OCI-LY1 (cell line): Measurements from ENCODE around the gene RBM24.

Experiments used
- H2AFZ ChIP-seq: fragments of 200-600 bp; sonication (generic), shearing (Covaris generic); 2 replicates; pipeline ENCODE4 v1.6.0; 2014; ENCODE audit warnings: antibody characterized with exemption, mild to moderate bottlenecking, low read length
- H3F3A ChIP-seq: fragments of 200-600 bp; sonication (generic), shearing (Covaris generic); 2 replicates; pipeline ENCODE4 v1.6.0; 2014; ENCODE audit warnings: mild to moderate bottlenecking, antibody characterized with exemption, low read length, moderate library complexity; ENCODE audit not compliant: insufficient read depth
- H3K27ac ChIP-seq: fragments of 200-600 bp; sonication (generic); 2 replicates; pipeline ENCODE4 v1.5.1; 2014; ENCODE audit warnings: low read length, mixed run types, mild to moderate bottlenecking, low read depth; ENCODE audit not compliant: poor library complexity, severe bottlenecking
- H3K27me3 ChIP-seq: fragments of 200-600 bp; sonication (generic); 2 replicates; pipeline ENCODE4 v1.6.0; 2014; ENCODE audit warnings: antibody characterized with exemption, mild to moderate bottlenecking, low read length, moderate library complexity; ENCODE audit not compliant: insufficient read depth
- H3K36me3 ChIP-seq: fragments of 200-600 bp; sonication (generic); 2 replicates; pipeline ENCODE4 v1.6.1; 2014; ENCODE audit warnings: mild to moderate bottlenecking, antibody characterized with exemption, low read length, moderate library complexity, mixed read lengths; ENCODE audit not compliant: insufficient read depth
- H3K4me1 ChIP-seq: fragments of 200-600 bp; sonication (generic); 2 replicates; pipeline ENCODE4 v1.5.1; 2014; ENCODE audit warnings: mild to moderate bottlenecking, low read length, moderate library complexity; ENCODE audit not compliant: insufficient read depth, severe bottlenecking
- H3K4me2 ChIP-seq: fragments of 200-600 bp; sonication (generic), shearing (Covaris generic); 2 replicates; pipeline ENCODE4 v1.6.1; 2014; ENCODE audit warnings: low read length
- H3K4me3 ChIP-seq: fragments of 200-600 bp; sonication (generic); 2 replicates; pipeline ENCODE4 v1.5.1; 2014; ENCODE audit warnings: low read length, low read depth, mild to moderate bottlenecking, mixed read lengths; ENCODE audit not compliant: poor library complexity, severe bottlenecking
- H3K79me2 ChIP-seq: fragments of 200-600 bp; shearing (Covaris generic); 2 replicates; pipeline ENCODE4 v1.6.1; 2016; ENCODE audit warnings: mixed run types, low read length, mixed read lengths; ENCODE audit not compliant: insufficient read depth
- H3K9ac ChIP-seq: fragments of 200-600 bp; sonication (generic), shearing (Covaris generic); 2 replicates; pipeline ENCODE4 v1.6.1; 2014; ENCODE audit warnings: mild to moderate bottlenecking, low read length, mixed read lengths
- H3K9me2 ChIP-seq: fragments of 200-600 bp; sonication (generic), shearing (Covaris generic); 2 replicates; pipeline ENCODE4 v1.6.1; 2014; ENCODE audit warnings: low read depth, mild to moderate bottlenecking, low read length, mixed read lengths
- H3K9me3 ChIP-seq: fragments of 200-600 bp; shearing (Covaris generic); 2 replicates; pipeline ENCODE4 v1.6.1; 2014; ENCODE audit warnings: low read length, mixed read lengths
- H4K20me1 ChIP-seq: fragments of 200-600 bp; sonication (generic), shearing (Covaris generic); 2 replicates; pipeline ENCODE4 v1.6.0; 2016; ENCODE audit warnings: mild to moderate bottlenecking, low read length; ENCODE audit not compliant: insufficient read depth
- EZH2 ChIP-seq: fragments of 200-600 bp; sonication (generic), shearing (Covaris generic); IDR thresholded peaks from 2 replicates; pipeline ENCODE4 v1.8.0; 2017; ENCODE audit warnings: borderline replicate concordance, mixed run types, mild to moderate bottlenecking, antibody characterized with exemption, low read length, moderate library complexity, mixed read lengths
- TF ChIP-seq, protein P1 (sequence below): fragments of 200-600 bp; sonication (generic), shearing (Covaris generic); IDR thresholded peaks from 2 replicates; pipeline ENCODE4 v1.5.1; 2017; ENCODE audit warnings: mild to moderate bottlenecking, antibody characterized with exemption, low read length, moderate library complexity, mixed read lengths

The RBM24 gene

GRCh38 chr6:17299750-17300149 is 18.6 kb downstream of the RBM24 start:
- Histone ChIP-seq H3K4me2 (no peak overlapping the region), H2AFZ (no peak overlapping the region), H3K4me1 (no peaks in the 10 kb centered on the region), H3K4me3 (no peak overlapping the region), H3K79me2 (no peaks in the 10 kb centered on the region), H3K9me3 (no peaks in the 10 kb centered on the region), H3F3A (no peaks in the 10 kb centered on the region), H3K27ac (no peak overlapping the region), H3K36me3 (no peaks in the 10 kb centered on the region), H3K9me2 (no peaks in the 10 kb centered on the region), H4K20me1 (no peaks in the 10 kb centered on the region), H3K27me3 (no peaks in the 10 kb centered on the region), H3K9ac (no peak overlapping the region)
- TF ChIP-seq, protein P1, sequence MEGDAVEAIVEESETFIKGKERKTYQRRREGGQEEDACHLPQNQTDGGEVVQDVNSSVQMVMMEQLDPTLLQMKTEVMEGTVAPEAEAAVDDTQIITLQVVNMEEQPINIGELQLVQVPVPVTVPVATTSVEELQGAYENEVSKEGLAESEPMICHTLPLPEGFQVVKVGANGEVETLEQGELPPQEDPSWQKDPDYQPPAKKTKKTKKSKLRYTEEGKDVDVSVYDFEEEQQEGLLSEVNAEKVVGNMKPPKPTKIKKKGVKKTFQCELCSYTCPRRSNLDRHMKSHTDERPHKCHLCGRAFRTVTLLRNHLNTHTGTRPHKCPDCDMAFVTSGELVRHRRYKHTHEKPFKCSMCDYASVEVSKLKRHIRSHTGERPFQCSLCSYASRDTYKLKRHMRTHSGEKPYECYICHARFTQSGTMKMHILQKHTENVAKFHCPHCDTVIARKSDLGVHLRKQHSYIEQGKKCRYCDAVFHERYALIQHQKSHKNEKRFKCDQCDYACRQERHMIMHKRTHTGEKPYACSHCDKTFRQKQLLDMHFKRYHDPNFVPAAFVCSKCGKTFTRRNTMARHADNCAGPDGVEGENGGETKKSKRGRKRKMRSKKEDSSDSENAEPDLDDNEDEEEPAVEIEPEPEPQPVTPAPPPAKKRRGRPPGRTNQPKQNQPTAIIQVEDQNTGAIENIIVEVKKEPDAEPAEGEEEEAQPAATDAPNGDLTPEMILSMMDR, result no peak
- no peak for TF ChIP-seq EZH2

DNA sequence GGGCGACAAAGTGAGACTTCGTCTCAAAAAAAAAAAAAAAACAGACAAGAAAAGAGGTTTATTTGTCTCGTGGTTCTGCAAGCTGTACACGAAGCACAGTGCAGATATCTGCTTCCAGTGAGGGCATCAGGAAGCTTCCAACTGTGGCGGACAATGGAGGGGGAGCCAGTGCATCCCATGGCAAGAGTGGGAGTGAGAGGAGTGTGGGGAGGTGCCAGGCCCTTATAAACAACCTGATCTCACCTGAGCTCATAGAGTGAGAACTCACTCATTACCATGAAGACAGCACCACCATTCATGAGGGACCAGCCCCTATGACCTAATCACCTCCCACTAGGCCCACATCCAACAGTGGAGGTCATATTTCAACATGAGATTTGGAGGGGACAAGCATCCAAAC is 19.5 kb downstream of the RBM24 start:
- Histone ChIP-seq H3K9me2 (no peaks in the 10 kb centered on the region), H3K9me3 (no peaks in the 10 kb centered on the region), H3K4me3 (no peak overlapping the region), H3K4me2 (no peak overlapping the region), H3K36me3 (no peaks in the 10 kb centered on the region), H3K27ac (no peak overlapping the region), H2AFZ (no peak overlapping the region), H3F3A (no peaks in the 10 kb centered on the region), H4K20me1 (no peaks in the 10 kb centered on the region), H3K27me3 (no peaks in the 10 kb centered on the region), H3K79me2 (no peaks in the 10 kb centered on the region), H3K9ac (no peak overlapping the region), H3K4me1 (no peaks in the 10 kb centered on the region)
- TF ChIP-seq, protein P1, result no peak
- TF ChIP-seq EZH2, result no peak

DNA sequence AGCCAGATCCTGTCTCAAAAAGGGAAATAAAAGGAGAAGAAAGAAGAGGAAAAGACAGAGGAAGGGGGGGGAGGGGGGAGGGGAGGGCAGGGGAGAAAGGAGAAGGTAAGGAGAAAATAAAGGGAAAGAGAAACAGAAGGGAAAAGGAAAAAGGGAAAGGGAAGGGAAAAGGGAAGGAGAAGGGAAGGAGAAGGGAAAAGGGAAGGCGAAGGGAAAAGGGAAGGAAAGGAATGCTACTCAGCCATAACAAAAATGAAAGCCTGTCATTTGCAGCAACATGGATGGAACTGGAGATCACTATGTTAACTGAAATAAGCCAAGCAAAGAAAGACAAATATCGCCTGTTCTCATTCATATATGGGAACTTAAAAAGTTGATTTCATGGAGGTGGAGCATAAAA is 22.3 kb downstream of the RBM24 start:
- Histone ChIP-seq H3K9me2 (no peaks in the 10 kb centered on the region), H3K4me1 (no peaks in the 10 kb centered on the region), H3K79me2 (no peaks in the 10 kb centered on the region), H3K27me3 (no peaks in the 10 kb centered on the region), H3K9ac (no peak overlapping the region), H3K4me2 (no peak overlapping the region), H3K27ac (no peak overlapping the region), H4K20me1 (no peaks in the 10 kb centered on the region), H2AFZ (no peak overlapping the region), H3F3A (no peaks in the 10 kb centered on the region), H3K36me3 (no peaks in the 10 kb centered on the region), H3K4me3 (no peak overlapping the region), H3K9me3 (no peaks in the 10 kb centered on the region)
- TF ChIP-seq, protein P1, result no peak
- TF ChIP-seq EZH2, result no peak
